Measurements from ENCODE around the gene STEAP2.
"Not testable (repeated sequence)": the region's sequence is repeated elsewhere in the genome, so short reads cannot be mapped to it uniquely, and the experiment has no call there.

Gene STEAP2

DNA sequence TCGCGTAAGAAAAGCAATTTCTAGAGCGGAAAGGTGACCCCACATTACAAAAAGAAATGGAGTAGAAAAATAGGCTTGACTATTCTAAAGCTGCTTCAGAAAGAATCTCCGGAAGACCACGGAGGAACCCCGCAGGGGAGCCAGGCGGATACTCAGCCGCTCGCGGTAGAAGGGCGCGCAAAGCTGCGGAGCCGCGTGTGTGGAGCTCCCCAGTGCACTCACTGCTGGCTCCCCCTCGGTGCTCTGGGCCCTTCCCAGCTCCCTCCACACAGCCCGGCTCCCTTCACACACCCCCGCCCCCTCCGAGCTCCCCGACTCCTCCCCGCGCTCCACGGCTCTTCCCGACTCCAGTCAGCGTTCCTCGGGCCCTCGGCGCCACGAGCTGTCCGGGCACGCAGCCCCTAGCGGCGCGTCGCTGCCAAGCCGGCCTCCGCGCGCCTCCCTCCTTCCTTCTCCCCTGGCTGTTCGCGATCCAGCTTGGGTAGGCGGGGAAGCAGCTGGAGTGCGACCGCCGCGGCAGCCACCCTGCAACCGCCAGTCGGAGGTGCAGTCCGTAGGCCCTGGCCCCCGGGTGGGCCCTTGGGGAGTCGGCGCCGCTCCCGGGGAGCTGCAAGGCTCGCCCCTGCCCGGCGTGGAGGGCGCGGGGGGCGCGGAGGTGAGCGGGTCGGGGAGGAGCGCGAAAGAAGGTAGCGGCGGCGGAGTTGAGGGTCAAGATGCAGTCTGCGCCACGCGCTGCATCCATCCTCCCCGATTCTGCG, at the start of gene STEAP2:
TSS of gene STEAP2 (plus strand) at position 350 of the 758 bp plus-strand sequence. CDS start 13,343 bp downstream, outside the sequence.
- peak; percentile 72 for DNase-seq

- no peak for DNase-seq
Observed at GRCh38 chr7:90163534-90163933, 48.0 kb upstream of the STEAP2 start.

DNA sequence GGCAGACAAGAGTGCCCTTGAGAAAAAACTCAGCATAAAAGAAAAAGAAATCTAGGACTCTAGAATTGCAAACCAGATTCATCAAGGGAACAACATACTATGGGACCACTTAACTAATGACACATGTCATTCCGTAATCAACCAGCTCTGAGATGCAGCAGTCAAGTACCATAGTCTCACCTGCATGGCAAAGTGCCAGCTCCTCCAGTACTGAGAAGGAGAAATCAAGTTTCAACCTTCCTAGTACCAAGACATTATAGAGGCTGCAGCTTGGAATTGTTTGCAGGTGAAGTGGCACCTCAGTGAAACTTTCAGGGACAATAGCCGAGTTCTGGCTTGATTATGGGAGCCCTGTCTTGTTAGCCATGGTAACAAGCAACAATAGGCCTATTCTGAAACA, 45.8 kb upstream of the STEAP2 start:
- DNase-seq, result no peak

DNA sequence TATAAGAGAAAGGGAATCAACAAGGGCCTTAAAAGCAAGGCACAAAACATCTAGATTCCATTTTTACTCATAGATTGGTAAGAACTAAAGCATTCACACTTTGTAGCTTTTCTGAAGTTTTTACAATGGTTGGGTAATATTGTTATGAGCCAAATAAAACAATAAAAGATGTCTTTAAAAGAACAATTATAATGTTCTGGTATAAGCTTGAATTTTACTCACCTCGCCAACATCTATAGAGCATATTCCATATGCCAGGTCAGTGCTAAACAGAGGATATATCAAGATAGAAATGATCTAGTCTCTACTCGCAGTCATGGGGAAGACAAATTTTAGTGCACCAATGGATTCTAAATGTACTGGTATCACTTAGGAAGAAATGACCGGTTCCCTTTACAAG, 45.4 kb upstream of the STEAP2 start:
- no peak for DNase-seq

GRCh38 chr7:90167361-90167760, 44.2 kb upstream of the STEAP2 start:
- no peak for DNase-seq

DNA sequence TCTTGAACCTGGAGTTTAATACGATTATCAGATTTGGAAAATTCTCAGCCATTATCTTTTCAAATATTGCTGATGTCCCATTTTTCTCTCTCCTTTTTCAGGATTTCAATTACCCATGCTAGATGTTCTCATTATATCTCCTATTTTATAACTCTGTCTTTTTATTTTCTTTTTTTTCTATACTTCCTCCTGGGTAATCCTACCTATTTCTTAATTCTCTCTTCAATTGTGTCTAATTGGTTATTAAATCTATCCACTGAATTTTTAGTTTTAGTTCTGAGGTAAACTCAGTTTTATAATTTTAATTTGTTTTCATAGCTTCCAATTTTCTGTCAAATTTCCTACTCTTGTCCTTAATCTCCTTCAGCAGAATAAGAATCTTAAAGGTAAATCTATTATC, 41.6 kb upstream of the STEAP2 start:
- DNase-seq, result no peak

- DNase-seq, result no peak
Observed at GRCh38 chr7:90172121-90172520, 39.4 kb upstream of the STEAP2 start.

DNA sequence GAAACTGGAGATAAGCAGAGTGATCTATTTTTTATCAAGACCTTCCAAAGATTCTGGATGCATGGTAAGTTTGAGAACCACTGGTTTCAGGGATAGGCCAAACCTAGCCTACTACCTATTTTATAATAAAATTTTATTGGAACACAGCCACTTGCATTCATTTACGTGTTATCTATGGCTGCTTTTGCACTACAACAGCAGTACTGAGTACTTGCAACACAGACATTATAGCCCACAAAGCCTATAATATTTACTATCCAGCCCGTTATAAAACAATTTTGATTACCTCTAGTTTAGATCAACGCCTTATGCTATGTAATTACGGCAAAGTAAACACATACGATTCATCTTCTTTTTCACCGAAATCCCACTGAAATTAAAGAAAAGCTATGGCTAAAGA, 38.9 kb upstream of the STEAP2 start:
- DNase-seq, result no peak

GRCh38 chr7:90173127-90173844, 38.3 kb upstream of the STEAP2 start:
- DNase-seq, result no peak

GRCh38 chr7:90175667-90176066, 35.9 kb upstream of the STEAP2 start:
- no peak for DNase-seq

DNA sequence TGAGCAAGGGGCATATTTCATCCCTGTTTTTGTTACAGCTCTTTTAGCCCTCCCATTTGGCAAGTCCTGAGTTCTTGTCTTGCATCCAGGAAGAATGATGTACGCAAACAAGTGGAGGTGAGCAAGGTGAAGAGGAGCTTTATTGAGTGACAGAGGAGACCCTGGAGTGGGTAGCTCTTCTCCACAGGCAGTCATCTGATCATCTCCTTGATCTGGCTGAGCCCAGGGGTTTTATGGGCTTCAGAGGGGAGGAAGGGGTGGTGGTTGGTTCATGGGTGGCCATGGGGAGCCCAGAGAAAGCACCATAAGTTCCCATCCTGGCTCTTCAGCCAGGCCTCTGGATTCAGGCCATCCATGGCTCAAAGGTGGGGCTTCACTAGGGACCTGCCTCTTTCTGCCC, 35.3 kb upstream of the STEAP2 start:
- no peak for DNase-seq

DNA sequence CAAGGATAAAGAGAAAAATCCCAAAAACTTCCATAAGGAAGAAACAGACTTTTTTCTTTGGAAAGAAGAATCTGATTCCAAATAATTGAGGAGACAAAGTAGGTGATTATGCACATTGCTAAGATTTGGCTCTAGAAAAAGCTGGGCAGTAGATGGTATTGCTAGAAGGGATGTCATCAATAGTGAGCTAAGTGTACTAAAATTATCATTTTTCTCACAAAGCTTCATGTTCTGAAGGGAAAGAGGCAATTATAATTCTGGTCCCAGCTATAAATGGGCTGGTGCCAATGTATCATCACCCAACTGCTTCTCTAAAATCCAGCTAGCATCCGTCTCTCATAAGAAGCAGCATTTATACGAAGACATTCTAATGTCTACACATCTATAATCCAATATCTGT, 33.4 kb upstream of the STEAP2 start:
- DNase-seq, result no peak

DNA sequence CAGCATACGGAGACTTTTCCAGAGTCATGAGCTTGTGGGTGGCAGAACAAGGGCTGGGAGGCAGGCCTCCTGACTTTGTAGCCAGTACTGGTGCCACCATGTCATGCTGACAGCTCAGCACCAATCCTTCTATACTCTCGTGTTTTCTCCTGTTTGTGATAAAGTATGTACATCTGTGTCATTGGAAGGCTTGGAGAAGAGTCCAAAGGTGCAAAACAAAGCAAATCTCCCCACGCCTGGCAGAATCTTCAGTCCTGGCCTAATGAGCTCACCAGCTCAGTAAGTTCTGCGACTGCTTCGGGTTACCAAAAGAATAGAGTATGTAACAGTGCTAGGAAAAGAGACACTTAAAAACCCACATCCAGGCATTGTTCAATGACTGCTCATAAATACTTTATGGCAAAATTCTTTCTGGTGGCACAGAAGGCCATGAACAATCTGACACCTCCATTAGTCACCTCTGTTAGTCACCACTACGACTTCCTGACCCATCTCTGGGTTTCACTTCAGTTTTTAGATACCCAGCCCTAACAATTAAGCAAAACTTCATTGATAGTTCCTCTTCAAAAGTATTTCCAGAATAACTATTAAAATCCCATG, 32.8 kb upstream of the STEAP2 start:
- DNase-seq, result peak; percentile 23

DNA sequence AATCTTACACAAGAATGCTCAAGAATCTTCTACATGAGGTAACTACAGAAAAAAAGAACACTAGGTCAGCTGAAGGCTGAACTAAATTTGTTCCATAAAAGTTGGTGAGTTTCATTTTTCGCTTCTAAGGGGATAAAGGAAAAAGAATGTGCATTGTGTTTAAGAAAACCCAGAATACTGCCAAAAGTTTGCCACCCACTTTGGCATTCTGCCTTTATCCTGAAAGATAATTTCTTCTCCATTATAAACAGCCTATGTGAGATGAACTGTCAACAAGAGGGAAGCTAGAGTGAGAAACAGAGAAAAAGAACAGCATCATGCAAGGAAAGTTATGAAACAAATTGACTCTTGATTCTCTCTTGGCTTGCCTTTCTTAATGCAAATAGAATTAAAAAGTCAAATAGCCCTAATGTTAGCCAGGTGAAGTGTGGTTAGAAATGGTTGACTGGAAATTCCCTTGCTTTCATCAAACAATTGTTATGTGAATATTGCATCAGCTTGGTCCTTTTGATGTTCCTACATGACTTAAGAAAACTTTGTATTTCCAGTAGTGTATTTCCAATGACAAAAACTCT, 31.4 kb upstream of the STEAP2 start:
- peak; percentile 16 for DNase-seq

DNA sequence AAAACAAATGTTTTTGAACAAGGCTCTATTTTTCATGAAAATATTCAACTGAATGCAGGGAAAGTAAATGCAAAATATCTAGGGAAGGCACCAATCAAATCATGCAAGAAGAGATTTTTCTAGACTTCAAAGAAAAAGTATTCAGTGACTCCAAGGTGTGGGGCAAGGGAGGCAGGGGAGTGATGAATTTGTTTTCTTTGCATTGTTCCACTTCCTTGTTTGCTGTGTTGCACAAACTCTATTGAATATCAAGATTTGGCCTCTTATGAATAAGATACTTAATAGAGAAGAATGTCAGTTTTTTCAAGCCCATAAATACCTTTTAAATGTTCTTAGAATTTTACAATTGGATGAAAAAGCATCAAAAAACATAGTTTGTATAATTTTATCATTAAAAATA, 30.9 kb upstream of the STEAP2 start:
- no peak for DNase-seq

GRCh38 chr7:90181485-90181884, 30.1 kb upstream of the STEAP2 start:
- DNase-seq, result no peak

DNA sequence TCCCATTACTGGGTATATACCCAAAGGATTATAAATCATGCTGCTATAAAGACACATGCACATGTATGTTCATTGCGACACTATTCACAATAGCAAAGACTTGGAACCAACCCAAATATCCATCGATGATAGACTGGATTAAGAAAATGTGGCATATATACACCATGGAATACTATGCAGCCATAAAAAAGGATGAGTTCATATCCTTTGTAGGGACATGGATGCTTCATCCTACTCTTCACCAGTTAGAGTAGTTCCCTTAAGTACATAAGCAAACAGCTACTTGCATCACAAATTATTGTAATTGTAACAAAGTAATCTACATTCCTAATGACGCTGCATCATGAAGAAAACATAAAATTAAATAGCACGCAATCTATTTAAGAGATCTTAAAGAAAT, 25.2 kb upstream of the STEAP2 start:
- not testable (repeated sequence) for DNase-seq

GRCh38 chr7:90187507-90188050, 24.0 kb upstream of the STEAP2 start:
- no peak for DNase-seq

DNA sequence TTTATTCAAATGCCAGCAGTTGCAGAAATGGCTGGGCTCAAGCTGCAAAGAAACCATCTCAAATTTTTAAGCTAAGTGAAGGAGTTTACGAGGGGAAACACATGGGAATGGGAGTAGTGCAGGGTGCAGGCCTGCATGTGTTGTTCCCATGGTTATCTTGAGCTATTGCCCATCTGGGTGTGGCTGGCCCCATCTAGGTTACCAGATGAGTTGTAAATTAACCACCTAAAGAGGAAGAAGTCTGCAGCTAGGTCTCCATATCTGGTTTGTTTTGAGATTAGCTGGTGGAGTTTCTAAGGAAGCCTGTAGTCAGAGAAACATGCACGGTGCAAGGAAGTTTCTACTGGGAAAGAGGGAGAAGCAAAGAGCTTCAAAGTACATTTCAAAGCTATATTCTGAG, 23.3 kb upstream of the STEAP2 start:
- DNase-seq, result no peak

- no peak for DNase-seq
Observed at GRCh38 chr7:90190995-90191394, 20.5 kb upstream of the STEAP2 start.

GRCh38 chr7:90191648-90192047, 19.9 kb upstream of the STEAP2 start:
- no peak for DNase-seq

DNA sequence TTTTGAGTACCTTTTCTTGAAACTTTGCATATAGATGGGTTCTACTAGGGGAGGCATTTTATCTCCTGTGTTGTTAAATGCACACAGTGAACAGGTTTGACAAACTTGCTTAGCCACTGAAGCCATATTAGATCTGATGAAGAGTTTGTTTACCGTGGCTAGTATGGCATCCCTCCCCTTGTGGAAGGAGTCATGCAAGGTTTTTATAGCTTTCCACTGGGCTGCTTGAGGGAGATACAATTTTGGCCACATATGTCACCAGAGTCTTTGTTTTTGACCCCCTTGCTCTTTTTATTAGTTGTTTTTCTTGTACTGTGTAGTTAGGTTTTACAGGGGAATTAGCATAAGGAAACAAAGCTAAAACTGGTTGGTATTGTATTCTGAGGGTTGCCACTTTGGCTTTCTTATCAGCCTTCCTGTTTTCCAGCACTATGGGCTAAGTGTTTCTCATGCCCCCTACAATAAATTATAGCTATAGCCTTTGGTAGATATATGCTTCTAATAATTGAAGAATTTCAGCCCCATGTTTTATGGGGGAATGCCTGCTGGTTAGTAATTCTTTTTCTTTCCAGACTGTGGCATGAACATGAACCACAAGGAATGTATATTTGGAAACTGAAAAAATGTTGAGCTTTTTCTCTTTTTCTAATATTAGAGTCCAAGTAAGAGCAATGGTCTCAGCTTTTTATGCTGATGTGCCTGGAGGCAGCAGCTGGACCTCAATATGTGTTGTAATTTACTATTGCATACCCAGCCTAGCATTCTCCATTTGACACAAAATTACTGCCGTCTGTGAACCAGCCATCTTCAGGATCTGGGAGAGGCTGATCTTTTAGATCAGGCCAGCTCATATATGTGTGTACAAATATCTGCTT, 18.4 kb upstream of the STEAP2 start:
- DNase-seq, result no peak
